ENCODE results near the gene AHDC1. TPM values are rescaled to one million over a fixed set of nuclear protein-coding genes. Genes with fewer than 3 reads are reported as not detected.
A peak's percentile ranks its signal among the peaks of the same experiment; 100 is the strongest.

Gene AHDC1
- total RNA-seq, 2 donors from 2014 or later: 13.5 to 14.2 TPM

- no peak for TF ChIP-seq POLR2A (IDR thresholded peaks at IDR 0.05)
- TF ChIP-seq CTCF (IDR thresholded peaks at IDR 0.05): no peak
- Histone ChIP-seq H3K27ac (peak overlapping the region in 2 of 4 donors; percentile 17 to 21), H3K4me1 (peaks cover 18% of the 10 kb centered on the region), H3K27me3 (no peaks in the 10 kb centered on the region), H3K36me3 (replicated peaks in 1 of 2; ENCODE audit: insufficient read depth in 1 of 2, low read depth in 2 of 2) (no peaks in the 10 kb centered on the region), H3K4me3 (no peak overlapping the region), H3K9me3 (no peaks in the 10 kb centered on the region)
- intact Hi-C loops (cut with DNase I): no loop called here
- 63 to 81% methylated on average over 9 to 21 of the region's 24 CpGs for WGBS, 2 donors
- peak in 3 of 4 donors; percentile 40 to 46 (median 44) for DNase-seq
- ATAC-seq: peak; percentile 41
Observed at GRCh38 chr1:27519331-27520258, 84.3 kb downstream of the AHDC1 start.

- no peaks in the 10 kb centered on the region for H3K27me3 ChIP-seq
- DNase-seq: no peak
- H3K4me1 ChIP-seq: peaks cover 18% of the 10 kb centered on the region
- H3K4me3 ChIP-seq: no peak overlapping the region
- ATAC-seq: no peak
- 80 to 83% methylated on average over 7 of the region's 7 CpGs for WGBS, 2 donors
- H3K27ac ChIP-seq: peak overlapping the region in 2 of 4 donors; percentile 17 to 21
- H3K36me3 ChIP-seq (replicated peaks in 1 of 2; ENCODE audit: insufficient read depth in 1 of 2, low read depth in 2 of 2): no peaks in the 10 kb centered on the region
- intact Hi-C loops (cut with DNase I): no loop called here
- no peaks in the 10 kb centered on the region for H3K9me3 ChIP-seq
- TF ChIP-seq CTCF (IDR thresholded peaks at IDR 0.05) (no peak), POLR2A (IDR thresholded peaks at IDR 0.05) (no peak)
Observed at GRCh38 chr1:27518808-27519207, 85.1 kb downstream of the AHDC1 start.

- WGBS, 2 donors: 69 to 74% methylated on average over 21 of the region's 21 CpGs
- H3K4me1 ChIP-seq: peaks cover 22% of the 10 kb centered on the region
- H3K27ac ChIP-seq: peak overlapping the region in 1 of 4 donors; percentile 11
- intact Hi-C loops (cut with DNase I): no loop called here
- no peak overlapping the region for H3K4me3 ChIP-seq
- no peaks in the 10 kb centered on the region for H3K36me3 ChIP-seq (replicated peaks in 1 of 2; ENCODE audit: insufficient read depth in 1 of 2, low read depth in 2 of 2)
- TF ChIP-seq CTCF (IDR thresholded peaks at IDR 0.05) (no peak), POLR2A (IDR thresholded peaks at IDR 0.05) (no peak)
- H3K27me3 ChIP-seq: no peaks in the 10 kb centered on the region
- DNase-seq (no peak), ATAC-seq (no peak)
- no peaks in the 10 kb centered on the region for H3K9me3 ChIP-seq
Observed at GRCh38 chr1:27517907-27518718, 85.8 kb downstream of the AHDC1 start.

- no peak overlapping the region for H3K4me3 ChIP-seq
- intact Hi-C loops (cut with DNase I): no loop called here
- no peaks in the 10 kb centered on the region for H3K9me3 ChIP-seq
- H3K27ac ChIP-seq: peak overlapping the region in 1 of 4 donors; percentile 11
- 79 to 84% methylated on average over 2 of the region's 2 CpGs for WGBS, 2 donors
- ATAC-seq (no peak), DNase-seq (no peak)
- peaks cover 17% of the 10 kb centered on the region for H3K4me1 ChIP-seq
- no peaks in the 10 kb centered on the region for H3K27me3 ChIP-seq
- TF ChIP-seq POLR2A (IDR thresholded peaks at IDR 0.05): no peak
- TF ChIP-seq CTCF (IDR thresholded peaks at IDR 0.05): no peak
- H3K36me3 ChIP-seq (replicated peaks in 1 of 2; ENCODE audit: insufficient read depth in 1 of 2, low read depth in 2 of 2): no peaks in the 10 kb centered on the region
Observed at GRCh38 chr1:27517301-27517700, 86.6 kb downstream of the AHDC1 start.
